NK-92 (cell line): Measurements from ENCODE around the gene TLL2.

Experiments used
- DNase-seq: peaks from one replicate; lab custom pipeline; 2025; ENCODE audit not compliant: unreplicated experiment; lab: John Stamatoyannopoulos, UW

TLL2 gene

GRCh38 chr10:96468845-96469244, 44.9 kb downstream of the TLL2 start:
- DNase-seq: no peak

GRCh38 chr10:96465599-96465998, 48.1 kb downstream of the TLL2 start:
- no peak for DNase-seq

- no peak for DNase-seq
These were observed 50.2 kb downstream of the TLL2 start for GRCh38 chr10:96463562-96463961.

GRCh38 chr10:96462606-96463151, 51.0 kb downstream of the TLL2 start:
- no peak for DNase-seq

GRCh38 chr10:96460316-96460715, 53.4 kb downstream of the TLL2 start:
- DNase-seq: no peak

- DNase-seq: no peak
These were observed 56.4 kb downstream of the TLL2 start for GRCh38 chr10:96457341-96457740.

- DNase-seq: no peak
These were observed 57.4 kb downstream of the TLL2 start for GRCh38 chr10:96456296-96456840.

GRCh38 chr10:96453856-96454583, 59.7 kb downstream of the TLL2 start:
- DNase-seq: no peak

GRCh38 chr10:96452494-96453153, 61.1 kb downstream of the TLL2 start:
- DNase-seq: no peak

GRCh38 chr10:96450529-96451207, 63.1 kb downstream of the TLL2 start:
- no peak for DNase-seq

GRCh38 chr10:96448558-96448957, 65.2 kb downstream of the TLL2 start:
- no peak for DNase-seq

GRCh38 chr10:96448021-96448457, 65.7 kb downstream of the TLL2 start:
- DNase-seq: no peak

GRCh38 chr10:96446966-96447596, 66.6 kb downstream of the TLL2 start:
- DNase-seq: no peak

GRCh38 chr10:96441987-96442643, 71.6 kb downstream of the TLL2 start:
- DNase-seq: no peak

- no peak for DNase-seq
These were observed 72.3 kb downstream of the TLL2 start for GRCh38 chr10:96441322-96441885.

- DNase-seq: no peak
These were observed 73.1 kb downstream of the TLL2 start for GRCh38 chr10:96440361-96441292.

- no peak for DNase-seq
These were observed 74.0 kb downstream of the TLL2 start for GRCh38 chr10:96439725-96440124.

- no peak for DNase-seq
These were observed 77.7 kb downstream of the TLL2 start for GRCh38 chr10:96436035-96436434.
